ENCODE measurements around the gene YWHAH.
A peak's percentile ranks its signal among the peaks of the same experiment; 100 is the strongest.

Gene YWHAH

GRCh38 chr22:31943978-31944699 is at the start of gene YWHAH:
Gene YWHAH (plus strand): TSS chr22:31944535. CDS start chr22:31944734, 199 bp downstream.
- DNase-seq: peak; percentile 76

DNA sequence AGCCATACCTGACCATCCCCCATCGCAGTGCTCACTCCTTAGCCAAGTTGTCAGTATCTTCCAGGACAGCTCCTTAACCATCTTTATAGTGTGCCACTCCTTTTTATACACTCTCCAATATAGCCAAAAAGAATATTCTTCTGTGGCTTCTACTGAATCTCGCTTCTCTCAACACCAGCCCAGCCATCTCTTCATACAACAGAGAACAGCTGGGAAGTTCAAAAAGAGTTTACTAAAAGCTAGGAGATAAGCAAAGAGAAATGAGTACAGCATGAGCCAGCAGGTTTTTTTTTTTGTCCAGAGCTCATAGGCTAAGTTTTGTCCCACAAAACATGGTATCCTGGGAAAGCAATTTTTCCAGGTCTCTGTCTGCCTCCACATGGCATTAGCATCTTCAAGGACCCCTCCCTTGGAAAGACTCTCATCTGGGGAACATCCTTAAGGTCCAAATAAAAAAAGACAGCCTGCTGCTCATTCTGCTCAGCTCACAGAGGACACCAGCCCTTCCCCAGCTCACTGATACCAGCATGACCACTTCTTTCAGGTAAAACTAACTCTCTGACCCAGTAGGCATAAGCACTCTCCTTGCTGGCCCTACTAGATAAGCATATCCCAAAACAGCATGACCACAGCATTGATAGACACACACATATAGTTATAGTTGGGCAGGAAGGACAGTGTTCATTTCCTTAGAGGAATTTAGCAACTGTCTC is 48.8 kb upstream of the YWHAH start:
- DNase-seq: no peak

GRCh38 chr22:31896472-31896871 is 47.9 kb upstream of the YWHAH start:
- no peak for DNase-seq

GRCh38 chr22:31897842-31898805 is 46.2 kb upstream of the YWHAH start:
- DNase-seq: no peak

- DNase-seq: no peak
These were observed 45.4 kb upstream of the YWHAH start for GRCh38 chr22:31898926-31899325.

DNA sequence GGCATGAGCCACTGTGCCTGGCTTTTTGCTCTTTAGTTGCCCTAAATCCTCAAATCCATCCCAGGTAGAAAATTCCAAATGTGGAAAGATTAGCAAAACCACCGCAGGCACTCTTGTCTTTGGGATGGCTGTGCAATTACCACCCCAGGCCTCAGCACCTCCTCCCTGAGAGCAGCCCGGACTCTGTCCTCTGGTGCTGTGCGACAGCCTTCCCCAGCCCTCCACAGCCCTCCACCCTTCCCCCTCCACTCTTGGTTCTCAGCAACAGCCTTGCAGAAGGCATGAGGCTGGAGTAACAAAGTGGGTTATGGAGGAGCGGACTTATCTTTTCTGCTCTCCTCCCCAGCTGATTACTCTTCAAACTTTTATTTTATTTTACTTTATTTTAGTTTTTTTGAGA is 44.7 kb upstream of the YWHAH start:
- DNase-seq: no peak

DNA sequence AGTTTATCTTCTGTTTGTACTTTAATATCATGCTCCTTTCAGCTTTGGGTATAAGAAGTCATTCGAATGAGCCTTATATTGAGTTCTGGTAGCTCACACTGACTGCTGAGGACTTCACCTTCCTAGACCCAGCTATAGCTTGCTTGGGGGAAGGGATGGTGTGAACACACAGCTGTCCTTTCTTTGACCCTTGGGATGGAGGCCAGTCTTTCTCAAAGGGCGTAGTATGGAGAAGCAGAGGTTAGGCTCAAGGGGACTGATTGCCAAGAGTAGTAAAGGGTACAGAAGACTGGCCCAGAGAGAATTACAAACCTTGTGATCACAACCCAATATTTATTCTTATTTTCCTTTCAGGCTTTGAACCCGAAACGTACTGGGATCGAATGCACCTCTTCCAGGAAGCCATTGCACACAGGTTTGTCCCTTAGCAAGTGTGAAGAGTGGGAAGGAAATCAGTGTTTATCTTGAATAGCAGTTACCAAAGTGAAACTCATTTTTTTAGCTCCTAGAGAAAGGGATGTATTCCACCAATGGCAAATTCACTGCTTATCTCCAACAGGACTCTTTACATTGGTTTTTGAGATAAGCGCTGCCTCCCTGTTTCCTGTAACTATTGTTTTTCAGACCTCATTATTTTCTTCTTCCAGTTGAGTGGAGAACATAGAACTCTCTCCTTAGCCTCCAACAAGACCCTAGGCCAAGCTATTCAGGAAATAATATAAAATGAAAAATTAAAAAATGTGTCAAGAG is 42.8 kb upstream of the YWHAH start:
- no peak for DNase-seq

DNA sequence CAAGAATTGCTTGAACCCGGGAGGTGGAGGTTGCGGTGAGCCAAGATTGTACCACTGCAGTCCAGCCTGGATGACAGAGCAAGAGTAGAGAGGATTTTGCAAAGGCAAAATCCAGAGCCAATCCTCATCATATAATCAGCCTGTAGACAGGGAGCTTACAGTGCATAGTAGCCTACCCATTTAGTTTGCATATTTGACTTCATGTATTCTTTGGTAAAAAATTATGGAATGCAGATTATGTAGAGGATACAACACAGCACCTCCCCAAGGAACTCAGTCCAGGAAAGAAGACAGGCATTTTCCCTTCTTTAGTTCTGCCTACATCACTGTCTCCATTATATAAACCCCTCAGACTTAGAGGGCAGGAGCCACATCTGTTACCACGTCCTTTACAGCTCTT is 39.7 kb upstream of the YWHAH start:
- no peak for DNase-seq

GRCh38 chr22:31905356-31905755 is 39.0 kb upstream of the YWHAH start:
- DNase-seq: no peak

GRCh38 chr22:31906086-31906485 is 38.2 kb upstream of the YWHAH start:
- no peak for DNase-seq

GRCh38 chr22:31906569-31906968 is 37.8 kb upstream of the YWHAH start:
- DNase-seq: no peak

- no peak for DNase-seq
These were observed 34.4 kb upstream of the YWHAH start for GRCh38 chr22:31909977-31910376.

- DNase-seq: no peak
These were observed 32.5 kb upstream of the YWHAH start for GRCh38 chr22:31911565-31912406.

DNA sequence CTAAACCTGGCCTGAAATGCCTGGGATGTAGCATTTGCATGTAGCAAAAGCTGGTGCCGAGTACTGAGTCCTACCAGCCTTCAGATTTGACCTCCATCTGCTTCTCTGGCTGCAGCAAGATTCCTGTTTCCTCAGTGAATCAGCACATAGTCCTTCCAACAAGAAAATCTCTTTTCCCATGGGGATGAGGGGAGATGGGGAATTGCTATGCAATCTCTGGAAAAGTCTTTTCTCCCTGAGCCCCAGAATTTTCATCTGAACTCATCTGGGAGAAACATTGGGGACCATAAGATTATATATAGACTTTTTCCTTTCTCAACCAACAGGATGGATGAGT is 32.0 kb upstream of the YWHAH start:
- DNase-seq: no peak

GRCh38 chr22:31915586-31915985 is 28.7 kb upstream of the YWHAH start:
- no peak for DNase-seq

DNA sequence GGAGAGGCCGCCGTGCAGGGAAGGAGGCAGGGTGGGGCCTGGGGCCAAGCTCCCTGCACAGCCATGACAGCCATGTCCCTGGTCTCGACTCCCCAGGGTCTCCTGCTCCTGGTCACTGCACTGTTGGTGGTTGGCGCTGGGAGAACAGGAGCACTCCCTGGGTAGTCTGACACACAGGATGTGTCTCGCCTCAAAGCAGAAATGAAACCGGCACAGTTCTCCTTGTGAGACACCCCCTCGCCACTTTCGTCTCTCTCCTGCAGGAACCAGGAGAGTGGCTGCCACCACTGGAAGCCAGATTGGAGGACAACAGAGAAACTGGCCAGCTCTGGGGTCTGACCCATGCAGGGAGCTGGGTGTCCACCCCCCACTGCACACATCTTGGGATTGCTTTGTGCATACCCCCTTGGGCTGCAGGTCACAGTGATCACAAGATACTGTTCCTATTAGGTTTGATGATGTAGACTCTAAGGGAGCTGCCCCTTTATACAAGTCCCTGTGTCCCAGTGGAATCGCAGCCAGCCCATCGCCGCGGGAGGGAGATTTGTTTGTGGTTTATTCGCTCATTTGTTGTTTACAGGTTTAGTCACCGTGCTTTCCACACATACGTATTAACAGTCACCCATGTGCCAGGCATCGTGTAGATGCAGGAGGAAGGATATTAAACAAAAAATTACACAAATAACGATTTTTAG is 27.0 kb upstream of the YWHAH start:
- no peak for DNase-seq

DNA sequence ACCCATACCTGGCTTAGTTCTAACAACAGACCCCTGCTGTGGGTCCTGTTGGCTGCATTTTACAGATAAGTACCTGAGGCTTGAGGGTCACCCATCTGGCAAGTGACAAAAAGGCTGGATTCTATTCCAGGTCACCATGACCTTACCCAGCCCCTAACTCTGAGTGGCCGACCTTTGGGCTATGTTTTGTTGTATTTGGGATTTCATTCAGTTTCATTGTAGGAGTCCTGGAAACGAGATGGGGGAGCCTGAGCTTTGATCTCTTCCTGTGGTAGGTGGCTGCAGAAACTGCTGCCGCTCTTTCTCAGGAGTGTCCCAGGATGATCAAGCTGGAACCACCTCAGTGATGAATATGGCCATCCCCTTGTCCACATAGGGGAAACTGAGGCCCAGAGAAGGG is 24.6 kb upstream of the YWHAH start:
- DNase-seq: no peak

GRCh38 chr22:31920306-31920705 is 24.0 kb upstream of the YWHAH start:
- no peak for DNase-seq

- no peak for DNase-seq
These were observed 23.2 kb upstream of the YWHAH start for GRCh38 chr22:31921106-31921505.

- no peak for DNase-seq
These were observed 21.8 kb upstream of the YWHAH start for GRCh38 chr22:31922534-31922933.

GRCh38 chr22:31923136-31923535 is 21.2 kb upstream of the YWHAH start:
- no peak for DNase-seq

Measured in activated CD4-positive, alpha-beta T cell treated with anti-CD3 and anti-CD28 coated beads for 1 hour (primary cell).